H1 (cell line): Measurements from ENCODE around the gene ASXL2. TPM values are rescaled to one million over a fixed set of nuclear protein-coding genes. Genes with fewer than 3 reads are reported as not detected.

Experiments
- CTCF ChIA-PET: fragments of 300-600 bp; sonication (Branson Sonifier 250); formaldehyde crosslinking; loops from one replicate; lab custom pipeline; 2021; ENCODE audit not compliant: partially characterized antibody; lab: Charles Lee
- POLR2A ChIA-PET: fragments of 300-600 bp; sonication (Branson Sonifier 250); formaldehyde crosslinking; loops from one replicate; lab custom pipeline; 2021; ENCODE audit warnings: inconsistent platforms; ENCODE audit not compliant: partially characterized antibody; lab: Charles Lee
- DNase-seq, 2 experiments: peaks; one replicate each; pipeline versions ENCODE4 v3.0.0 to v3.0.0-alpha.2; 2010 to 2022; ENCODE audit warnings: low spot score in 2 of 2, low read depth in 1 of 2, mixed read lengths in 1 of 2
- FAIRE-seq: peaks from 2 replicates; lab custom pipeline; 2011; peaks lifted over from hg19 to GRCh38; lab: Jason Lieb, UNC
- H2AFZ ChIP-seq: 2 replicates; pipeline ENCODE4 v1.8.1; 2012; ENCODE audit warnings: low read length, inconsistent platforms
- H2AK5ac ChIP-seq: 2 replicates; pipeline ENCODE4 v1.6.1; 2013; ENCODE audit warnings: low read depth, low read length
- H2BK120ac ChIP-seq: replicated peaks from 2 replicates; pipeline ENCODE3; 2013; ENCODE audit warnings: low read depth, low read length, inconsistent platforms
- H2BK12ac ChIP-seq: 2 replicates; pipeline ENCODE4 v1.6.1; 2013; ENCODE audit warnings: low read depth, low read length
- H2BK15ac ChIP-seq: 2 replicates; pipeline ENCODE4 v1.6.1; 2013; ENCODE audit warnings: low read length
- H2BK20ac ChIP-seq: 2 replicates; pipeline ENCODE4 v1.6.1; 2013; ENCODE audit warnings: low read length
- H2BK5ac ChIP-seq: 2 replicates; pipeline ENCODE4 v1.6.1; 2013; ENCODE audit warnings: low read depth, low read length
- H3K14ac ChIP-seq: 2 replicates; pipeline ENCODE4 v1.6.1; 2013; ENCODE audit warnings: inconsistent platforms; ENCODE audit not compliant: insufficient read length
- H3K18ac ChIP-seq: 2 replicates; pipeline ENCODE4 v1.6.1; 2013; ENCODE audit warnings: low read length; ENCODE audit errors: extremely low read depth
- H3K23ac ChIP-seq: 2 replicates; pipeline ENCODE4 v1.6.1; 2013; ENCODE audit warnings: inconsistent platforms; ENCODE audit not compliant: insufficient read length
- H3K23me2 ChIP-seq: 2 replicates; pipeline ENCODE4 v1.6.1; 2013; ENCODE audit warnings: low read depth, low read length
- H3K27ac ChIP-seq: 2 replicates; pipeline ENCODE4 v1.6.1; 2011; ENCODE audit warnings: low read depth, low read length, inconsistent platforms
- H3K27me3 ChIP-seq, 4 experiments: replicated peaks in 1 of 4; 1 replicate in 1 of 4; 2 replicates in 3 of 4; pipeline versions ENCODE4 v1.6.1 to v1.8.1; 2011 to 2013; ENCODE audit warnings: low read length in 3 of 4, mild to moderate bottlenecking in 3 of 4, inconsistent platforms in 2 of 4, mixed read lengths in 2 of 4, moderate library complexity in 1 of 4; ENCODE audit not compliant: control insufficient read depth in 3 of 4, insufficient read depth in 3 of 4; ENCODE audit errors: extremely low read depth in 1 of 4
- H3K36me3 ChIP-seq, 4 experiments: 2 replicates each; pipeline versions ENCODE4 v1.6.1 to v1.8.1; 2011 to 2013; ENCODE audit warnings: mild to moderate bottlenecking in 4 of 4, low read length in 3 of 4, moderate library complexity in 2 of 4, control low read depth in 1 of 4, inconsistent platforms in 1 of 4; ENCODE audit not compliant: insufficient read depth in 4 of 4, control insufficient read depth in 2 of 4
- H3K4ac ChIP-seq: replicated peaks from 2 replicates; pipeline ENCODE3; 2013; ENCODE audit warnings: low read length, low read depth, mixed read lengths, inconsistent platforms; ENCODE audit not compliant: insufficient read length
- H3K4me1 ChIP-seq, 4 experiments: replicated peaks in 1 of 4; 1 replicate in 1 of 4; 2 replicates in 3 of 4; pipeline versions ENCODE4 v1.6.1 to v1.8.1; 2011 to 2013; ENCODE audit warnings: low read length in 3 of 4, inconsistent platforms in 2 of 4, mixed read lengths in 1 of 4; ENCODE audit not compliant: insufficient read depth in 4 of 4, control insufficient read depth in 3 of 4
- H3K4me2 ChIP-seq, 2 experiments: 2 replicates each; pipeline versions ENCODE4 v1.6.1 to v1.8.1; 2011 to 2013; ENCODE audit warnings: low read depth in 2 of 2, low read length in 2 of 2, control low read depth in 1 of 2, inconsistent platforms in 1 of 2, mild to moderate bottlenecking in 1 of 2; ENCODE audit not compliant: insufficient read depth in 1 of 2
- H3K4me3 ChIP-seq, 4 experiments: fragments of 200-600, 300-600 bp in 1 of 4; sonication (generic), shearing (Covaris generic), sonication (Bioruptor Twin) in 1 of 4; 2 replicates each; pipeline versions ENCODE4 v1.5.1 to v1.8.1; 2011 to 2016; ENCODE audit warnings: low read length in 4 of 4, low read depth in 3 of 4, control low read depth in 2 of 4, inconsistent platforms in 2 of 4, mild to moderate bottlenecking in 2 of 4, mixed read lengths in 1 of 4, moderate library complexity in 1 of 4; ENCODE audit not compliant: insufficient read depth in 2 of 4; ENCODE audit errors: extremely low read depth in 1 of 4
- H3K56ac ChIP-seq: replicated peaks from 2 replicates; pipeline ENCODE3; 2013; ENCODE audit warnings: low read depth, mild to moderate bottlenecking, mixed read lengths, low read length, inconsistent platforms; ENCODE audit not compliant: insufficient read length
- H3K79me1 ChIP-seq: 2 replicates; pipeline ENCODE4 v1.6.1; 2013; ENCODE audit warnings: low read depth, low read length, control low read depth
- H3K79me2 ChIP-seq, 2 experiments: 2 replicates each; pipeline versions ENCODE4 v1.6.1 to v1.8.1; 2012 to 2013; ENCODE audit warnings: low read length in 2 of 2, mild to moderate bottlenecking in 2 of 2, inconsistent platforms in 1 of 2; ENCODE audit not compliant: insufficient read depth in 2 of 2, control insufficient read depth in 1 of 2
- H3K9ac ChIP-seq, 4 experiments: replicated peaks in 1 of 4; 1 replicate in 1 of 4; 2 replicates in 3 of 4; pipeline versions ENCODE4 v1.6.1 to v1.8.1; 2011 to 2013; ENCODE audit warnings: low read depth in 3 of 4, low read length in 3 of 4, control low read depth in 2 of 4, mild to moderate bottlenecking in 2 of 4, moderate library complexity in 2 of 4, inconsistent platforms in 1 of 4; ENCODE audit errors: extremely low read depth in 1 of 4
- H3K9me3 ChIP-seq, 2 experiments: 2 replicates each; pipeline versions ENCODE4 v1.6.1 to v1.8.1; 2012 to 2013; ENCODE audit warnings: mild to moderate bottlenecking in 2 of 2, moderate library complexity in 2 of 2, control low read depth in 1 of 2, inconsistent platforms in 1 of 2, low read depth in 1 of 2, low read length in 1 of 2, mixed read lengths in 1 of 2; ENCODE audit not compliant: insufficient read depth in 2 of 2
- H4K20me1 ChIP-seq, 2 experiments: replicated peaks in 1 of 2; 2 replicates each; pipeline versions ENCODE3 to v1.8.1; 2011 to 2013; ENCODE audit warnings: inconsistent platforms in 2 of 2, low read length in 2 of 2, mild to moderate bottlenecking in 1 of 2; ENCODE audit not compliant: insufficient read depth in 2 of 2, control insufficient read depth in 1 of 2
- H4K5ac ChIP-seq: 2 replicates; pipeline ENCODE4 v1.6.1; 2013; ENCODE audit warnings: low read length, low read depth, mixed read lengths, inconsistent platforms; ENCODE audit not compliant: insufficient read length
- H4K8ac ChIP-seq: 2 replicates; pipeline ENCODE4 v1.8.0; 2013; ENCODE audit warnings: mild to moderate bottlenecking, moderate library complexity, low read length, inconsistent platforms; ENCODE audit not compliant: insufficient read depth; ENCODE audit errors: extremely low read depth
- H4K91ac ChIP-seq: replicated peaks from 2 replicates; pipeline ENCODE3; 2013; ENCODE audit warnings: low read length, mixed read lengths, inconsistent platforms; ENCODE audit not compliant: insufficient read length
- BCL11A ChIP-seq, 2 experiments: IDR thresholded peaks; one replicate each; pipeline ENCODE4 v1.6.1; 2011; ENCODE audit warnings: low read depth in 2 of 2, low read length in 2 of 2, mild to moderate bottlenecking in 2 of 2
- CHD2 ChIP-seq: IDR thresholded peaks from 2 replicates; pipeline ENCODE4 v1.6.1; 2012; ENCODE audit warnings: low read length, improper control_type of control experiment
- CTCF ChIP-seq, 3 experiments: IDR thresholded peaks; 1 replicate in 2 of 3; 2 replicates in 1 of 3; pipeline versions ENCODE4 v1.5.1 to v1.6.1; 2011; ENCODE audit warnings: low read length in 3 of 3, mild to moderate bottlenecking in 3 of 3, inconsistent platforms in 2 of 3, low read depth in 1 of 3, moderate library complexity in 1 of 3; ENCODE audit not compliant: insufficient read depth in 1 of 3; ENCODE audit errors: control extremely low read depth in 1 of 3
- JUN ChIP-seq: IDR thresholded peaks from 2 replicates; pipeline ENCODE4 v1.6.1; 2011; ENCODE audit warnings: low read depth, mild to moderate bottlenecking, improper control_type of control experiment, low read length
- POLR2AphosphoS5 ChIP-seq: IDR thresholded peaks from 2 replicates; pipeline ENCODE4 v1.6.1; 2011; ENCODE audit warnings: low read depth, low read length
- RNF2 ChIP-seq: fragments of 200-900, 300-1000 bp; sonication (generic); IDR thresholded peaks from 2 replicates; pipeline ENCODE4 v1.7.1; 2016; ENCODE audit warnings: borderline replicate concordance, low read depth, mild to moderate bottlenecking, antibody characterized with exemption, low read length; ENCODE audit not compliant: poor library complexity, severe bottlenecking; ENCODE audit errors: missing control alignments
- TCF12 ChIP-seq: IDR thresholded peaks from 2 replicates; pipeline ENCODE4 v1.6.1; 2011; ENCODE audit warnings: low read depth, mild to moderate bottlenecking, low read length
- TEAD4 ChIP-seq: IDR thresholded peaks from 2 replicates; pipeline ENCODE4 v1.6.1; 2012; ENCODE audit warnings: low read depth, low read length, inconsistent platforms, mixed read lengths
- WGBS, 2 experiments: shearing (Covaris generic) in 1 of 2; methylation state at CpG; one replicate each; pipeline versions ENCODE4 v1.1.6 to v1.1.7; 2013 to 2015; ENCODE audit warnings: low lambda C conversion rate in 2 of 2, mixed read lengths in 2 of 2, inconsistent platforms in 1 of 2, low coverage in 1 of 2, missing lambda C conversion rate in 1 of 2; ENCODE audit not compliant: insufficient replicate concordance in 2 of 2, insufficient coverage in 1 of 2, insufficient read length in 1 of 2; ENCODE audit errors: extremely low coverage in 1 of 2, missing lambda C conversion rate in 1 of 2; 5-methylcytosine and 5-hydroxymethylcytosine counted together
- polyA plus RNA-seq, 7 experiments: library from polyadenylated mRNA; depleted of rRNA in 3 of 7; stranded (reverse) in 5 of 7; unstranded in 2 of 7; fragments of >200 nt in 5 of 7; fragments of 200-250 nt in 2 of 7; gene quantifications; 1 replicate in 5 of 7; 2 replicates in 1 of 7; 4 replicates in 1 of 7; pipeline versions ENCODE4 v1.2.1 to v1.2.3, GENCODE V29; 2011 to 2013; ENCODE audit warnings: missing spikeins in 2 of 7, mixed read lengths in 2 of 7
- total RNA-seq: library from RNA; stranded (reverse); fragmentation: NEBNext Ultra II Directional; extraction: Animal tissue kit (Norgen Biotek cat#: 25700); gene quantifications from 2 replicates; pipeline ENCODE4 v1.2.1, GENCODE V29; 2021

ASXL2 gene
- total and polyA plus RNA-seq, 2 of the 8 experiments (the other 6 are each of a cell fraction or from before 2014, with no cell fraction given): 7.2 to 41.3 TPM

- Histone ChIP-seq H3K14ac (no peak overlapping the region), H4K91ac (no peak overlapping the region), H3K56ac (no peak overlapping the region), H2BK5ac (no peak overlapping the region), H4K20me1 (no peaks in the 10 kb centered on the region), H3K4me1 (no peaks in the 10 kb centered on the region), H3K23me2 (no peaks in the 10 kb centered on the region), H3K4ac (no peak overlapping the region), H3K79me2 (no peaks in the 10 kb centered on the region), H3K79me1 (no peaks in the 10 kb centered on the region), H3K9me3 (no peaks in the 10 kb centered on the region), H2BK120ac (no peak overlapping the region), H3K4me3 (no peak overlapping the region), H2AK5ac (no peak overlapping the region), H2BK12ac (no peak overlapping the region), H4K8ac (no peak overlapping the region), H2BK15ac (no peak overlapping the region), H4K5ac (no peak overlapping the region), H2BK20ac (no peak overlapping the region), H2AFZ (no peak overlapping the region), H3K18ac (no peak overlapping the region), H3K23ac (no peak overlapping the region), H3K27me3 (no peaks in the 10 kb centered on the region), H3K36me3 (peaks cover 2 to 23% (median 6%) of the 10 kb centered on the region in 4 experiments; a peak in 7 of 8 replicates), H3K9ac (no peak overlapping the region), H3K4me2 (no peak overlapping the region), H3K27ac (no peak overlapping the region)
- POLR2A ChIA-PET: no interaction called here
- TF ChIP-seq POLR2AphosphoS5 (no peak), RNF2 (no peak), TEAD4 (no peak), CHD2 (no peak), CTCF (IDR thresholded peaks at IDR 0.05; ENCODE audit: control extremely low read depth in 1 of 3, insufficient read depth in 1 of 3, low read depth in 1 of 3, low read length in 3 of 3) (no peak), JUN (no peak), TCF12 (no peak), BCL11A (IDR thresholded peaks at IDR 0.05; ENCODE audit: low read depth in 2 of 2, low read length in 2 of 2) (no peak)
- WGBS, 2 experiments: 82% methylated on average over 1 of the region's 1 CpG; no CpG with 5 or more reads in 1 of the 2 experiments
- no peak for DNase-seq
- CTCF ChIA-PET: no interaction called here
- no peak for FAIRE-seq
Measured at GRCh38 chr2:25760297-25760696, 118.0 kb downstream of the ASXL2 start.
